SU-DHL-6 (cell line): Measurements from ENCODE around the gene NSMF.

Experiments used
- H2AFZ ChIP-seq: fragments of 200-600 bp; sonication (generic); 2 replicates; pipeline ENCODE4 v1.6.1; 2014; ENCODE audit warnings: low read depth, mild to moderate bottlenecking, moderate library complexity, mixed read lengths, antibody characterized with exemption, low read length; ENCODE audit not compliant: severe bottlenecking
- H3F3A ChIP-seq: fragments of 200-600 bp; shearing (Covaris generic); 2 replicates; pipeline ENCODE4 v1.6.0; 2016; ENCODE audit warnings: antibody characterized with exemption, mild to moderate bottlenecking; ENCODE audit not compliant: insufficient read depth
- H3K27ac ChIP-seq: fragments of 200-600 bp; sonication (generic); 2 replicates; pipeline ENCODE4 v1.5.1; 2016; ENCODE audit warnings: low read depth, mild to moderate bottlenecking, low read length, moderate library complexity, mixed read lengths
- H3K27me3 ChIP-seq: fragments of 200-600 bp; sonication (generic), shearing (Covaris generic); 2 replicates; pipeline ENCODE4 v1.6.0; 2014; ENCODE audit warnings: mild to moderate bottlenecking, low read length
- H3K36me3 ChIP-seq: fragments of 200-600 bp; sonication (generic); 2 replicates; pipeline ENCODE4 v1.6.1; 2014; ENCODE audit warnings: mild to moderate bottlenecking, low read length, mixed read lengths
- H3K4me2 ChIP-seq: fragments of 300-600, 200-600 bp; shearing (Covaris generic), sonication (generic); 2 replicates; pipeline ENCODE4 v1.6.0; 2014; ENCODE audit warnings: low read length, low read depth, mild to moderate bottlenecking; ENCODE audit not compliant: poor library complexity, severe bottlenecking
- H3K4me3 ChIP-seq: fragments of 200-600 bp; sonication (generic); 2 replicates; pipeline ENCODE4 v1.5.1; 2014; ENCODE audit warnings: antibody characterized with exemption, low read length, mild to moderate bottlenecking, mixed read lengths; ENCODE audit not compliant: insufficient read depth, poor library complexity, severe bottlenecking
- H3K79me2 ChIP-seq: fragments of 200-600 bp; sonication (generic); 2 replicates; pipeline ENCODE4 v1.6.1; 2014; ENCODE audit warnings: mild to moderate bottlenecking, low read length, moderate library complexity; ENCODE audit not compliant: insufficient read depth
- H3K9ac ChIP-seq: fragments of 200-600 bp; sonication (generic); 2 replicates; pipeline ENCODE4 v1.7.0; 2014; ENCODE audit warnings: mild to moderate bottlenecking, low read length
- H3K9me2 ChIP-seq: fragments of 200-600 bp; sonication (generic); replicated peaks from 2 replicates; pipeline ENCODE4 v1.6.1; 2014; ENCODE audit warnings: low read length; ENCODE audit not compliant: insufficient read depth
- H3K9me3 ChIP-seq: fragments of 200-600 bp; sonication (generic); 2 replicates; pipeline ENCODE4 v1.6.1; 2014; ENCODE audit warnings: low read length, mixed read lengths; ENCODE audit not compliant: insufficient read depth
- H4K20me1 ChIP-seq: fragments of 200-600 bp; sonication (generic); 2 replicates; pipeline ENCODE4 v1.6.1; 2014; ENCODE audit warnings: low read depth, mild to moderate bottlenecking, antibody characterized with exemption, low read length, moderate library complexity, mixed read lengths
- CTCF ChIP-seq: fragments of 200-600 bp; sonication (generic); IDR thresholded peaks from one replicate; pipeline ENCODE4 v1.5.1; 2017; ENCODE audit warnings: antibody characterized with exemption, mild to moderate bottlenecking, low read length, moderate library complexity; ENCODE audit not compliant: insufficient read depth, poor library complexity, severe bottlenecking
- EZH2phosphoT487 ChIP-seq: fragments of 200-600 bp; sonication (generic), shearing (Covaris generic); conservative IDR thresholded peaks from 2 replicates; pipeline ENCODE4 v1.6.1; 2018; ENCODE audit warnings: mild to moderate bottlenecking, antibody characterized with exemption, low read length, moderate library complexity, mixed read lengths

The NSMF gene

GRCh38 chr9:137444106-137444790 is 14.9 kb downstream of the NSMF start:
- H3K9me2 ChIP-seq, result no peaks in the 10 kb centered on the region
- H3K27ac ChIP-seq, result no peak overlapping the region

GRCh38 chr9:137441935-137442321 is 17.2 kb downstream of the NSMF start:
- TF ChIP-seq CTCF (no peak), EZH2phosphoT487 (no peak)
- no peak overlapping the region for H3K9ac ChIP-seq
- no peaks in the 10 kb centered on the region for H3K36me3 ChIP-seq
- no peaks in the 10 kb centered on the region for H3K9me2 ChIP-seq
- no peak overlapping the region for H2AFZ ChIP-seq
- H3K4me3 ChIP-seq, result no peak overlapping the region
- peaks cover 6% of the 10 kb centered on the region for H3F3A ChIP-seq
- H4K20me1 ChIP-seq, result no peaks in the 10 kb centered on the region
- H3K4me2 ChIP-seq, result peak overlapping the region; percentile 28
- H3K79me2 ChIP-seq, result no peaks in the 10 kb centered on the region
- H3K27ac ChIP-seq, result no peak overlapping the region
- H3K27me3 ChIP-seq, result no peaks in the 10 kb centered on the region
- H3K9me3 ChIP-seq, result no peaks in the 10 kb centered on the region

More at GRCh38 chr9:137444106-137444790, 14.9 kb downstream of the NSMF start:
- Histone ChIP-seq H3K4me2 (no peak overlapping the region), H3K4me3 (no peak overlapping the region), H4K20me1 (no peaks in the 10 kb centered on the region), H3K27me3 (no peaks in the 10 kb centered on the region), H2AFZ (no peak overlapping the region), H3K9ac (no peak overlapping the region), H3K79me2 (no peaks in the 10 kb centered on the region), H3F3A (peaks cover 6% of the 10 kb centered on the region), H3K36me3 (no peaks in the 10 kb centered on the region), H3K9me3 (no peaks in the 10 kb centered on the region)
- no peak for TF ChIP-seq EZH2phosphoT487
- no peak for TF ChIP-seq CTCF

- H3K4me3 ChIP-seq, result peak within 1 kb of the TSS; percentile 45
- no peaks in the 10 kb centered on the region for H3K9me3 ChIP-seq
- H3K79me2 ChIP-seq, result no peaks in the 10 kb centered on the region
- H4K20me1 ChIP-seq, result no peaks in the 10 kb centered on the region
- H3K9ac ChIP-seq, result 0 out of 2 replicates have a peak within 1 kb of the TSS, but pooled peaks have one; percentile 16
- no peaks in the 10 kb centered on the region for H3K36me3 ChIP-seq
- peak within 1 kb of the TSS; percentile 47 for H3K4me2 ChIP-seq
- no peaks in the 10 kb centered on the region for H3K27me3 ChIP-seq
- no peak within 1 kb of the TSS for H3K27ac ChIP-seq
- peaks cover 6% of the 10 kb centered on the region for H3F3A ChIP-seq
- no peak for TF ChIP-seq CTCF
- TF ChIP-seq EZH2phosphoT487, result no peak
- no peak within 1 kb of the TSS for H2AFZ ChIP-seq
- no peaks in the 10 kb centered on the region for H3K9me2 ChIP-seq
Measured at GRCh38 chr9:137441289-137441934, 17.7 kb downstream of the NSMF start, which contains the start of gene ENTPD8. Gene ENTPD8, minus strand, starts transcription at chr9:137441357. Its CDS starts 3,072 bp downstream, at chr9:137438285.
